Activated naive CD4-positive, alpha-beta T cell (primary cell): Measurements from ENCODE around the gene FAM171A1.

Experiments used
- DNase-seq, 4 experiments: peaks; one replicate each; lab custom pipeline; 2025; lab: John Stamatoyannopoulos, UW

FAM171A1 gene

GRCh38 chr10:15242261-15242840 is 128.7 kb downstream of the FAM171A1 start:
- DNase-seq = no peak

GRCh38 chr10:15241306-15241705 is 129.8 kb downstream of the FAM171A1 start:
- no peak for DNase-seq

DNA sequence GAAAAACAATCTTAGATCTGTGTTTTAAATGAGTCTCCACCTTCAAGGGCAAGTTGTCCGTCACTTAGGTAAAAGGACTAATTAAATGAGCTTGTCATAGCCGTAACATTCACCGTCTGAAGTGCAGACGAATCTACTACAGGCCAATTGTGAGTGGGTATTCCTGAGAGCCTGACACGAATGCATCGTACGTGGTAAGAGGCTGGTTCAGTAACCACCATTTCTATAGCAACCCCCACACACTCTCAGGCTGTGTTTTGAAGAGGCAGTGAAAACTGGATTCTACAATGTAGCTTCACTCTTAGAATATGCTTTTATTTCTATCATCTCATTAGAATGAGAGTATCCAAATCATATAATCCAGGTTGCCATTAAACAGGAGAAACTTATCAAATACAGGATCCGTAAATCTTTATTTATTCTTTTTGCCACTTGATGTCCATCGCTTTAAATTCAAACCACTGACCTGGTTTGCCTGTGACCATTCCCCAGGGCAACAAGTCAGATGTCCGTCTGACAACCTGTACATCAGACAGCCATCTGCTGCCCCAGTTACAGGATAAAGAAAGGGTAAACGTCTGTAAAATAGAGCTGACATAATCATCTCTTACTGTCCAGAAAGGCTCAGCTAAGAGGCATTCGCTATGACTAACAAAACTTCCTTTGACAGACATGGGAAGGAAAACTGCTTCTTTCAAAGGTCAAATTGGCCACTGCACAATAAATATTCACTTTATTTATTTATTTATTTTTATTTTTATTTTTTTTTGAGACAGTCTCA is 132.3 kb downstream of the FAM171A1 start:
- DNase-seq = no peak

GRCh38 chr10:15237351-15237750 is 133.7 kb downstream of the FAM171A1 start:
- DNase-seq = no peak

- DNase-seq = no peak
These were observed 134.7 kb downstream of the FAM171A1 start for GRCh38 chr10:15236340-15236739.

GRCh38 chr10:15232279-15232678 is 138.8 kb downstream of the FAM171A1 start:
- no peak for DNase-seq

DNA sequence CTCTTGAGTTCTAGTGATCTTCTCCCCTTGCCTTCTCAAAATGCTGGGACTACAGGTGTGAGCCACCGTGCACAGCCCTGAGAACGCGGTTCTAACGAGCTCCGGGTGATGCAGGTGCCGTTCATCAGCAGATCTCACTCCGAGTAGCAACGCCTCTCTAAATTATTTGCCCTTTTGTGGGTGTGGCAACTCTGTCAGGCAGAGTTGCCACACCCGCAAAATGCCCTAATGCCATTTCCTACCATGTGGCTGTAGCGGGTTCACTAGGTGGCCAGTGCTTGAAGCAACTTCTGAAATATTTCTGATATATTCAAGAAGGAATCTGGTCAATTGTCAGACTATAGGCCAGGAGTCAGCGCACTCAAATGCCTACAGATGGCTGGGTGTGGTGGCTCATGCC is 139.7 kb downstream of the FAM171A1 start:
- no peak for DNase-seq

DNA sequence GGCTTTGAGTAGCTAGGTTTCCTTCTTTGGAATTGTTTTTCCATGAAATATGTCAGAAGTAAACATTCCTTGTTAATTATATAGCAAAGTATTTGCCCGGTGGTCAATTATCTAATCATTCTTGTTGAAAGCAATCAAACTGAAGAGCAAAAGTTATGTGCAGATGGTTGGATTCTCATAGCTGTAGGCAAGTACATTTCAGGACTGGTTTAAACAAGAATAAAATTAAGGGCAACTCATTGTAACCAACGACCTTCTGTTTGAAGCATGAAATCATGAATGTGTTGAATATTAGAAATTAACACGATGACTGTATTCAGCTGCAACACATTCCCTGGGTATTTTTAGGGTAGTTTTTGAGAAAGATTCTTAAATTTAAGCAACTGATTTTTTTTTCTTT is 140.8 kb downstream of the FAM171A1 start:
- DNase-seq = no peak

DNA sequence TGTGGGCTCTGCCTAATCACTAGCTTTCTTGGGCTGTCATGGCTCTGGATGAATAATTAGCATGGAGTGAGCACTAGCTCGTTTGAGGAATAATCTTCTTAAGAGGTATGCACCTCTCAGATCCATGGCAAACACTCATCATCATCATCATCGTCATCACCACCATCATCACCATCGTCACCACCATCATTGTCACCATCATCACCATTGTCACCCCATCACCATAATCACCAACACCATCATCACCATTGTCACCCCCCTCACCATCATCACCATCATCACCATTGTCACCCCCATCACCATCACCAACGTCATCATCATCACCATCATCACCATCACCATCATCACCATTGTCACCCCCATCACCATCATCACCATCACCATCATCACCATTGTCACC is 141.8 kb downstream of the FAM171A1 start:
- no peak for DNase-seq

DNA sequence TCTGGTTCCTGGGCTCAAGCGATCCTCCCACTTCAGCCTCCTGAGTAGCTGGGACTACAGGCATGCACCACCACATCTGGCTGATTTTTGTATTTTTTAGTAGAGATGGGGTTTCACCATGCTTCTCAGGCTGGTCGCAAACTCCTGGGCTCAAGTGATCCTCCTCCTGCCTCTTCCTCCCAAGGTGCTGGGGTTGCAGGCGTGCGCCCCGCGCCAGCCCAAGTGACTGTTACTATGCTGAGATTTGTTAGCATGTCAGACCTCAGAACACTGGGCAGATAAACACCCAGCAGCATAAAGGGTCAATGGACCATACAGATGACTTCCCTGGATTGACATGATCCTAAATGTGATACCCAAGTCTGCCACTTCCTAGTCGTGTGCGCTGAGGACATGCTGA is 142.7 kb downstream of the FAM171A1 start:
- no peak for DNase-seq

GRCh38 chr10:15227611-15228372 is 143.3 kb downstream of the FAM171A1 start:
- no peak for DNase-seq

GRCh38 chr10:15225511-15225910 is 145.6 kb downstream of the FAM171A1 start:
- no peak for DNase-seq

GRCh38 chr10:15224948-15225347 is 146.1 kb downstream of the FAM171A1 start:
- DNase-seq = no peak

DNA sequence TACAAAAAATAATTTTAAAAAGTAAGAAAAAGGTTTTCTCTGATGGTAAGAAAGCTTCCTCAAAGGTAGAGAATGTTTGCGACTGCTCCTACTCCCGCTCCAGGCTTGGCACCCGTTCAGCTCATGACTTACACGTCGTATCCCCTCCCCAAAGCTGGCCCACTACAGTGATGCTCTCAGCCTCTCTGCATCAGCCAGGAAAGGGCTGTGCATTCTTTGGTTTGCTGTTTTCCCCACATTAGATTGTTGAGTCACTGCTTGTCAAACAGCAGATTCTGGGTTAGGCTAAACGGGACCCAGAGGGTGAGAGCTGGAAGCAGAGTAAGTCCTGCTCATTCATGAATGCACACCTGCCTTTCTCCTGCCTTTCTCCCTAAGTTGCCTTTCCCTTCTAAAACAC is 147.9 kb downstream of the FAM171A1 start:
- no peak for DNase-seq

DNA sequence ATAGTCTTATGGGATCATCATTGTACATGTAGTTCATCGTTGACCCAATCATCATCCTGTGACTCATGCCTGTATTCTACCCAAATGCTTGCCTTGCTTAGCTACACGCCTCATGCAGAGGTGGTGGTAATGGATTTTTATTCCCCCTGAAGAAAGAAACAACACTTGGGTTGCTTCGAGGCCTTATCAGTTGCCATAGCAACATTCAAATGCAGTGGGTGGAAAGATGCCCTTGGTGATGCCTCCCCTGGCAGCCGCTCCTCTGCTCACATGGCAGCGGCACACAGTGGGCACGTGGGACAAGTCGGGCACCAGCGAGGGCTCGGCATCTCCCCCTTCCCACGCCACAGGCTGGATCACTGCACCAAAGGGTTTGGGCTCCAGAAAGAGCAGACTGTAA is 148.6 kb downstream of the FAM171A1 start:
- DNase-seq = no peak

DNA sequence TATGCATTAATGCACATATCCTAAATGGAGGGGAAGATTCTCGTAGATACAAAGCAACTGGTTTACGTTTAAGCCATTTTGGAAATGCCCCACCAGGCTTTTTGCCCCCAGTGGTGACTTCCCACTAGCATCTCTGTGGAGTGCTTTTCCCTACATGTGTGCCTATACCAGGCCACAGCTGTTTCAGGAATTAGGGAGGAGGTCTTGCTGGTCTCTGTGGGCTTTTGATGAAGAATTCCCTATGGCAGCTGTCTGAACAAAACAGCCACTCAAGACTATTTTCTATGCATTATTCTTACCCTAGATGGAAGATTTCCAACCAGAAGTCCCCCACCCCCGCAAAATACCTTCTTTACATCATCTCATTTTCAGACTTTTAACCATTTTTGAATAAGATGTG is 150.6 kb downstream of the FAM171A1 start:
- no peak for DNase-seq

DNA sequence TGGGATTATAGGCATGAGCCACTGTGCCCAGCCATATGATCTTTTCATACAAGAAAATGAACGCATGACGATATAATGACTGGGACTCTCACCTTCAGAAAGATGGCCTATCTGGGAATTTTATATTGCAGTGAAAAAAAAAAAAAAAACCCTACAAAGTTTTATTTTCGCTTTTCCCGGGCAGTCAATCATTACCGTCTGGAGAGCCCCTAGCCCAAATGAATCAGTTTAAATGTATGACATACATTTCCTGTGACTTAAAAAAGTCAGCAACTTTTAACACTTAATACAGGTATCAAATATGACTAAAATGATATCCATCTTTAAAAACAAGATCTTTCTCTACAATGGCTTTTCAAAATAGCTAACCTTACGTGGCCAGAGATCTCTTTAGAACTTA is 154.4 kb downstream of the FAM171A1 start:
- no peak for DNase-seq

DNA sequence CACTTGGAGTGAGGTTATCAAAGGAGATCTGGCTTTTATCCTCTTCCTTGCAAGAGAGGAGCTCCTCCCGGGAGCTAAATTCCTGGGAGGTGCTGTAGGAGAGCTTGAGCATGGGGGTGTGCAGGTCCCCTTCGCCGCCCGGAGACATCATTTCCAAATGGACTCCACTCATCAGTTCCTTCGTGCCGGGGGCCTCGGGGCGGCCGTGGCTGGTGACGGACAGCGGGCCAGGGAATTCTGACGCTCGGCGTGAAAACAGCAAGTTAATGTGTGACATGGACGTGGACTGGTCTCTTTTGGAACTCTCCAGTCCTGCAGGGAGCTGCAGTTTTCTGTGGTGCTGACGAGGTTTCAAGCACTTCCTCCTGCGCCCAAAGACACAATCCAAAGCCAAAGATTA is 156.9 kb downstream of the FAM171A1 start:
- no peak for DNase-seq

GRCh38 chr10:15213461-15213861 is 157.6 kb downstream of the FAM171A1 start:
- no peak for DNase-seq

- DNase-seq = no peak
These were observed 159.6 kb downstream of the FAM171A1 start for GRCh38 chr10:15211464-15211979.

DNA sequence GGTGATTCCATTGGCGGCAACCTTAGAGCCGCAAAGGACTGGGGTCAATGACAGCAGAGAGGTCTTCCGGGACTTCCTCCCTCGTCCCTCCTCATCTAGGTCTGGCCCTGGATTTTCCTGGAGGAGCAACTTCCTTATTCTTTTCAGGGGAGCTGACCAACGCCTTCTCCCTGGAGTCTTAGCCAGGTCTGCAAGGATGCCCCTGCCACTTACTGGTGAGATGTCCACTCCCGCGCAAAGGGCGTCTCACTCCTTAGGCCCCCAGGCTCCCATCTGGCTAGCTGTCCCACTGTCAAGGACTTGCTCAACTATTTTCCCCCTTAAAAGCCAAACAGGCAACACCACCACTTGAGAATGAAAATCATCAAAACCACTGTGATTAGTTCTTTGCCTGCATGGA is 160.6 kb downstream of the FAM171A1 start:
- no peak for DNase-seq

DNA sequence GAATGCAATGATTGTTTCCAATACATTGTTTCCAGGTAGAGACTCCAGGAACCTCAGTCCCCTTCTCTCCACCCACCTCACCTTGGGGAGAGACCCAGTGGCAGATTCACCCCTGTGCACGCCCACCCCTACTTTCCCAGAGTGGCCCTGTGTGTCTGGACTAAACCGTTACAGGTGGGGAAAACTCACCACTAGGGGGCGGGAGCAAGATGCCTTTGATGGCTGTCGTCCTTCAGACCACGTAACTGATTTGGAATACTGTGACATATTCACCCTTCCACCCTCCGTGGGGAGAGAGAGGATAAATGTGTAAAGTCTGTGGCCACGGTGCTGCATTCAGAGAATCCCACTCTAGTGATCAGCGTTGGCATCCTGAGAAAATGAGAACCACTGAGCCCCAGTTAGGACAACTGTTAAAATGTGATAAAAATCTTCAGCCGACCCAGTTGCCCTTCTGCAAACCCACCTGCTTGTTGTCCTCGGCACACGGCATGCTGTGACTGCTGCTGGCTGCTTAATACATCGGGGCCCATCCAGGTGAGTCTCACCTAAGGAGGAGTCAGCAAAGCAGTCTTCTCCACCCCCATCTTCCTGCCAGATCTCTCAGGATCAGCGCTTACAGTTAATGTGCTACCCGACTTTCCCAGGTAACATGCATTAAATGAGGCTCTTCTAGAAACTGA is 161.1 kb downstream of the FAM171A1 start:
- peak; percentile 42 to 73 (median 54) for DNase-seq
